HepG2 (cell line): ENCODE measurements around the gene GCNT2. TPM values are rescaled to one million over a fixed set of nuclear protein-coding genes. Genes with fewer than 3 reads are reported as not detected.

ENCODE experiments used
- ATAC-seq: fragments of 200-7000 bp; cut with Tn5 transposase; 3 replicates; pipeline ENCODE4 v1.9.1; 2020; ENCODE audit warnings: mild to moderate bottlenecking, moderate library complexity
- BruUV-seq: library from RNA; stranded (reverse); fragments of 400-500 nt; replicated peaks from 2 replicates; lab custom pipeline; 2021; lab: Mats Ljungman, UMichigan
- CTCF ChIA-PET: fragments of 300-600 bp; formaldehyde crosslinking; extraction: SDS; loops from one replicate; lab custom pipeline; 2021; ENCODE audit warnings: low total read pairs, inconsistent platforms, low intra/inter-chr PET ratio; lab: Yijun Ruan, JAX
- POLR2A ChIA-PET: fragments of 350-600 bp; sonication (Branson Sonifier 250); formaldehyde crosslinking; loops from one replicate; lab custom pipeline; 2020; ENCODE audit warnings: antibody characterized with exemption, inconsistent platforms; lab: Yijun Ruan, JAX
- DNase-seq: peaks from one replicate; pipeline ENCODE4 v3.0.0-alpha.2; 2015; ENCODE audit warnings: low spot score
- FAIRE-seq: peaks from 3 replicates; lab custom pipeline; 2011; peaks lifted over from hg19 to GRCh38; lab: Jason Lieb, UNC
- H2AFZ ChIP-seq: one replicate; pipeline ENCODE4 v1.6.1; 2011; ENCODE audit warnings: low read length, inconsistent platforms
- H3K27ac ChIP-seq: fragments of 300-600 bp; 3 replicates; pipeline ENCODE4 v1.8.0; 2011; ENCODE audit warnings: mixed run types, mild to moderate bottlenecking, mixed read lengths, low read length, inconsistent platforms; ENCODE audit not compliant: insufficient read depth; ENCODE audit errors: extremely low read length
- H3K27me3 ChIP-seq, 2 experiments: fragments of 200-600 bp in 1 of 2; 2 replicates in 1 of 2; 3 replicates in 1 of 2; pipeline versions ENCODE4 v1.6.0 to v1.8.0; 2011; ENCODE audit warnings: low read length in 2 of 2, mild to moderate bottlenecking in 2 of 2, moderate library complexity in 2 of 2, inconsistent platforms in 1 of 2; ENCODE audit not compliant: insufficient read depth in 2 of 2, control insufficient read depth in 1 of 2
- H3K36me3 ChIP-seq, 2 experiments: fragments of 200-600 bp in 1 of 2; replicated peaks in 1 of 2; 2 replicates in 1 of 2; 3 replicates in 1 of 2; pipeline versions ENCODE4 v1.5.1 to v1.8.0; 2011; ENCODE audit warnings: low read length in 2 of 2, inconsistent platforms in 1 of 2; ENCODE audit not compliant: insufficient read depth in 2 of 2, control insufficient read depth in 1 of 2
- H3K4me1 ChIP-seq: 2 replicates; pipeline ENCODE4 v1.5.1; 2012; ENCODE audit warnings: low read length, inconsistent platforms; ENCODE audit not compliant: insufficient read depth
- H3K4me2 ChIP-seq: 2 replicates; pipeline ENCODE4 v1.6.0; 2011; ENCODE audit warnings: low read depth, low read length, inconsistent platforms
- H3K4me3 ChIP-seq, 3 experiments: fragments of 200-600 bp in 1 of 3; sonication (generic), shearing (Covaris generic) in 1 of 3; replicated peaks in 1 of 3; 2 replicates each; pipeline ENCODE4 v1.5.1; 2011 to 2016; ENCODE audit warnings: low read length in 3 of 3, inconsistent platforms in 2 of 3, low read depth in 2 of 3, mild to moderate bottlenecking in 2 of 3, control low read depth in 1 of 3, mixed read lengths in 1 of 3; ENCODE audit not compliant: insufficient read depth in 1 of 3
- H3K79me2 ChIP-seq: one replicate; pipeline ENCODE4 v1.6.1; 2011; ENCODE audit warnings: low read length, inconsistent platforms; ENCODE audit not compliant: insufficient read depth
- H3K9ac ChIP-seq: 2 replicates; pipeline ENCODE4 v1.6.0; 2011; ENCODE audit warnings: mild to moderate bottlenecking, low read depth, low read length, inconsistent platforms; ENCODE audit not compliant: insufficient read depth
- H3K9me3 ChIP-seq: 2 replicates; pipeline ENCODE4 v1.5.1; 2012; ENCODE audit warnings: mild to moderate bottlenecking, low read length
- H4K20me1 ChIP-seq: 2 replicates; pipeline ENCODE4 v1.6.0; 2011; ENCODE audit warnings: inconsistent platforms, mild to moderate bottlenecking, low read length, moderate library complexity; ENCODE audit not compliant: insufficient read depth
- CHD2 ChIP-seq: IDR thresholded peaks from 2 replicates; pipeline ENCODE4 v1.6.1; 2011; ENCODE audit warnings: low read depth, low read length, improper control_type of control experiment
- FOXK2 ChIP-seq: fragments of 450-650 bp; IDR thresholded peaks from 2 replicates; pipeline ENCODE4 v1.6.1; 2016
- HES4 ChIP-seq: sonication (generic); formaldehyde crosslinking; IDR thresholded peaks from 2 replicates; pipeline ENCODE4 v1.9.0; 2021; ENCODE audit warnings: mild to moderate bottlenecking, missing genetic modification reagents, borderline replicate concordance
- PAF1 ChIP-seq: IDR thresholded peaks from 2 replicates; pipeline ENCODE4 v1.6.1; 2016; ENCODE audit warnings: missing genetic modification reagents, missing compliant biosample characterization
- PTBP1 ChIP-seq: fragments of 200-400 bp; formaldehyde crosslinking; IDR thresholded peaks from 2 replicates; pipeline ENCODE4 v1.6.1; 2018; ENCODE audit warnings: low read length, low read depth; ENCODE audit not compliant: poor library complexity, severe bottlenecking
- ZFY ChIP-seq: sonication (generic); formaldehyde crosslinking; IDR thresholded peaks from 2 replicates; pipeline ENCODE4 v1.4.0; 2020; ENCODE audit warnings: missing genetic modification reagents
- ZNF282 ChIP-seq: fragments of 450-650 bp; IDR thresholded peaks from 2 replicates; pipeline ENCODE4 v1.6.1; 2018; ENCODE audit not compliant: partially characterized antibody
- ZNF292 ChIP-seq: sonication (generic); formaldehyde crosslinking; IDR thresholded peaks from 2 replicates; pipeline ENCODE4 v1.8.1; 2022; ENCODE audit warnings: mild to moderate bottlenecking, low read depth, missing genetic modification reagents, borderline replicate concordance
- ZNF510 ChIP-seq: sonication (generic); formaldehyde crosslinking; IDR thresholded peaks from 2 replicates; pipeline ENCODE4 v1.4.0; 2020; ENCODE audit warnings: low read depth, mild to moderate bottlenecking, missing genetic modification reagents
- ZNF564 ChIP-seq: sonication (generic); formaldehyde crosslinking; IDR thresholded peaks from 2 replicates; pipeline ENCODE4 v1.8.1; 2023; ENCODE audit warnings: mild to moderate bottlenecking, missing genetic modification reagents
- ZNF572 ChIP-seq: sonication (generic); formaldehyde crosslinking; IDR thresholded peaks from 2 replicates; pipeline ENCODE4 v1.5.1; 2020; ENCODE audit warnings: mild to moderate bottlenecking, missing genetic modification reagents
- ZNF629 ChIP-seq: sonication (generic); formaldehyde crosslinking; conservative IDR thresholded peaks from 2 replicates; pipeline ENCODE4 v1.5.0; 2020; ENCODE audit warnings: missing genetic modification reagents
- WGBS: methylation state at CpG from one replicate; pipeline ENCODE4 v1.1.6; 2017; ENCODE audit warnings: low lambda C conversion rate; 5-methylcytosine and 5-hydroxymethylcytosine counted together
- in situ Hi-C: cut with HindIII; loops from 2 replicates; pipeline ENCODE4 v1.10.0; 2017; ENCODE audit warnings: low pct_unique_long_range_greater_than_20kb; ENCODE audit not compliant: extremely low pct_ligation_motif_present
- intact Hi-C: fragments of 100-400 bp; cut with micrococcal nuclease; formaldehyde crosslinking; loops from one replicate; pipeline ENCODE4 v1.10.0; 2022; ENCODE audit not compliant: unreplicated experiment
- polyA plus RNA-seq, 8 experiments: library from polyadenylated mRNA; depleted of rRNA in 3 of 8; stranded (reverse) in 7 of 8; unstranded in 1 of 8; fragments of >200 nt; fragmentation: Illumina TruSeq in 4 of 8; extraction: Trizol in 4 of 8; gene quantifications; 2 replicates each; pipeline versions ENCODE4 v1.2.1 to v1.2.3, GENCODE V29; 2011 to 2016; ENCODE audit warnings: low read depth in 4 of 8, missing spikeins in 1 of 8, mixed read lengths in 1 of 8; ENCODE audit not compliant: insufficient read depth in 1 of 8
- total RNA-seq, 5 experiments: library from RNA; depleted of rRNA; stranded (reverse); fragments of >200 nt; fragmentation: Illumina TruSeq; extraction: Trizol; gene quantifications; 2 replicates each; pipeline ENCODE4 v1.2.3, GENCODE V29; 2016; ENCODE audit warnings: low read depth in 1 of 5
- TF ChIP-seq, protein P1 (sequence below): sonication (generic); formaldehyde crosslinking; IDR thresholded peaks from 2 replicates; pipeline ENCODE4 v1.4.0; 2020; ENCODE audit warnings: mild to moderate bottlenecking, missing genetic modification reagents

The GCNT2 gene
- total and polyA plus RNA-seq, 2 of the 13 experiments (the other 11 are each of a cell fraction or from before 2014, with no cell fraction given): 11.8 to 31.9 TPM

DNA sequence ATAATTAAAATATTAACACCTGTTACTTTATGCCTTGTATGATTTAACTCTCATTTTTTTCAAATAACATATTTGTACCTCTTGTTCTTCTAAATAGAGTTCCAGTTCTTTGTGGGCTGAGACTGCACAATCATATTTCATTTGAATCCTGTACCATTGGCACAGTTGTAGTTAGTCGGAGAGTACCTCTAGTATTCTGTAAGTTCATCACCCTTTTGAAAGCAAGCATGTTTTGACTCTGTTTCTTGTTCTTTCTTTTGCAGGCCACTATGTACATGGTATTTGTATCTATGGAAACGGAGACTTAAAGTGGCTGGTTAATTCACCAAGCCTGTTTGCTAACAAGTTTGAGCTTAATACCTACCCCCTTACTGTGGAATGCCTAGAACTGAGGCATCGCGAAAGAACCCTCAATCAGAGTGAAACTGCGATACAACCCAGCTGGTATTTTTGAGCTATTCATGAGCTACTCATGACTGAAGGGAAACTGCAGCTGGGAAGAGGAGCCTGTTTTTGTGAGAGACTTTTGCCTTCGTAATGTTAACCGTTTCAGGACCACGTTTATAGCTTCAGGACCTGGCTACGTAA, 105.1 kb downstream of the GCNT2 start (continued):
- TF ChIP-seq PTBP1 (no peak), ZNF292 (no peak), ZFY (CRISPR knock-in tag) (no peak), CHD2 (no peak), PAF1 (CRISPR knock-in tag) (no peak), ZNF572 (CRISPR knock-in tag) (no peak)
- TF ChIP-seq, all 625 proteins: peak for 0

DNA sequence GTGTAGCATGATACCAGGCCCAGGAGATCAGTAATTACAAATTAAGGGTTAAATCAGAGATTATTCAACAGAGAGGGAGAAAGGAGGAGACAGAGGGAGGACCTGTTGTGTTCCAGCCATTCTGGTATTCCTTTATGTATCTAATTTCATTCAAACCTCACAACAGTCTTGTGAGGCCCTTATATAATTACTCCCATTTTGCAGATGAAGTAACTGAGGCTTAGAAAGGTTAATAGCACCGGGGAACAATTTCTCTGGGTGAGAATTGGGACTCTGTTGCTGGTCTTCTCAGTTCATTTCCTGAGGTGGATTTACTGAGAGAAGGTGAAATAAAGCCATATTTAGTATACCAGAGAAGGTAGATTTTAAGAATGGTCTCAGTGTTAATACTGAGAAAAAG, 106.6 kb downstream of the GCNT2 start:
- no peak for ATAC-seq
- BruUV-seq: no TSS peak

More for the DNA sequence above, 106.6 kb downstream of the GCNT2 start:
- Histone ChIP-seq H3K4me3 (no peak overlapping the region), H3K4me2 (no peak overlapping the region), H3K9me3 (no peaks in the 10 kb centered on the region), H3K27me3 (no peaks in the 10 kb centered on the region), H3K36me3 (peaks cover 4 to 26% of the 10 kb centered on the region in 2 experiments; a peak in 4 of 5 replicates), H3K79me2 (no peaks in the 10 kb centered on the region), H3K27ac (no peak overlapping the region), H3K4me1 (no peaks in the 10 kb centered on the region), H4K20me1 (no peaks in the 10 kb centered on the region), H3K9ac (no peak overlapping the region), H2AFZ (no peak overlapping the region)
- no peak for DNase-seq
- TF ChIP-seq HES4 (CRISPR knock-in tag) (no peak), ZNF282 (no peak), ZNF510 (CRISPR knock-in tag) (no peak), ZNF564 (CRISPR knock-in tag) (no peak), FOXK2 (no peak), ZNF629 (CRISPR knock-in tag) (peak; percentile 65)
- TF ChIP-seq, protein P1, sequence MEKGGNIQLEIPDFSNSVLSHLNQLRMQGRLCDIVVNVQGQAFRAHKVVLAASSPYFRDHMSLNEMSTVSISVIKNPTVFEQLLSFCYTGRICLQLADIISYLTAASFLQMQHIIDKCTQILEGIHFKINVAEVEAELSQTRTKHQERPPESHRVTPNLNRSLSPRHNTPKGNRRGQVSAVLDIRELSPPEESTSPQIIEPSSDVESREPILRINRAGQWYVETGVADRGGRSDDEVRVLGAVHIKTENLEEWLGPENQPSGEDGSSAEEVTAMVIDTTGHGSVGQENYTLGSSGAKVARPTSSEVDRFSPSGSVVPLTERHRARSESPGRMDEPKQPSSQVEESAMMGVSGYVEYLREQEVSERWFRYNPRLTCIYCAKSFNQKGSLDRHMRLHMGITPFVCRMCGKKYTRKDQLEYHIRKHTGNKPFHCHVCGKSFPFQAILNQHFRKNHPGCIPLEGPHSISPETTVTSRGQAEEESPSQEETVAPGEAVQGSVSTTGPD (CRISPR knock-in tag): no peak
- intact Hi-C loops: no loop called here
- POLR2A ChIA-PET: no interaction called here
- in situ Hi-C loops: no loop called here
- no peak for FAIRE-seq
- 98% methylated on average over 1 of the region's 1 CpG for WGBS
- CTCF ChIA-PET: no interaction called here
